OCI-LY3 (cell line): ENCODE results near the gene LRRC41.

Experiments
- CTCF ChIP-seq: fragments of 200-600, 300-600 bp; sonication (generic); IDR thresholded peaks from 2 replicates; pipeline ENCODE4 v1.5.1; 2014; ENCODE audit warnings: antibody characterized with exemption, low read length, low read depth
- EZH2phosphoT487 ChIP-seq: fragments of 200-600 bp; shearing (Covaris generic); IDR thresholded peaks from 2 replicates; pipeline ENCODE4 v1.6.1; 2018; ENCODE audit warnings: antibody characterized with exemption, mixed run types, low read depth

- TF ChIP-seq CTCF = no peak
- no peak for TF ChIP-seq EZH2phosphoT487
These were observed 2.6 kb downstream of the LRRC41 start for GRCh38 chr1:46300673-46301405.
